Hepatocyte (in vitro differentiated cells): ENCODE data around the gene SKIDA1. TPM values are rescaled to one million over a fixed set of nuclear protein-coding genes. Genes with fewer than 3 reads are reported as not detected.

ENCODE experiments used
- DNase-seq: peaks from one replicate; pipeline ENCODE4 v3.0.0-alpha.2; 2016; ENCODE audit warnings: low spot score
- H2AFZ ChIP-seq: fragments of 200-600 bp; sonication (generic); 2 replicates; pipeline ENCODE4 v1.6.0; 2016; ENCODE audit warnings: antibody characterized with exemption, mild to moderate bottlenecking
- H3K27ac ChIP-seq: fragments of 200-600 bp; sonication (generic); 2 replicates; pipeline ENCODE4 v1.5.1; 2016; ENCODE audit warnings: mild to moderate bottlenecking
- H3K27me3 ChIP-seq: fragments of 200-600 bp; sonication (generic); 2 replicates; pipeline ENCODE4 v1.6.1; 2016
- H3K36me3 ChIP-seq: fragments of 200-600 bp; sonication (generic); replicated peaks from 2 replicates; pipeline ENCODE4 v1.5.1; 2016; ENCODE audit warnings: low read depth; ENCODE audit not compliant: insufficient read depth
- H3K4me1 ChIP-seq: fragments of 200-600 bp; sonication (generic); 2 replicates; pipeline ENCODE4 v1.5.1; 2016; ENCODE audit warnings: mild to moderate bottlenecking, moderate library complexity; ENCODE audit not compliant: insufficient read depth
- H3K4me2 ChIP-seq: fragments of 200-600 bp; sonication (generic); 2 replicates; pipeline ENCODE4 v1.6.0; 2016
- H3K4me3 ChIP-seq: fragments of 200-600 bp; sonication (generic); 2 replicates; pipeline ENCODE4 v1.5.1; 2016; ENCODE audit warnings: mild to moderate bottlenecking
- H3K79me2 ChIP-seq: fragments of 200-600 bp; sonication (generic); 2 replicates; pipeline ENCODE4 v1.6.0; 2017; ENCODE audit warnings: mild to moderate bottlenecking
- H3K9me2 ChIP-seq: fragments of 200-600 bp; sonication (generic); replicated peaks from 2 replicates; pipeline ENCODE4 v1.6.0; 2017; ENCODE audit warnings: mild to moderate bottlenecking; ENCODE audit not compliant: insufficient read depth
- H3K9me3 ChIP-seq: fragments of 200-600 bp; sonication (generic); 2 replicates; pipeline ENCODE4 v1.5.1; 2016; ENCODE audit warnings: low read depth, mild to moderate bottlenecking
- H4K20me1 ChIP-seq: fragments of 200-600 bp; sonication (generic); 2 replicates; pipeline ENCODE4 v1.6.0; 2016; ENCODE audit warnings: mild to moderate bottlenecking; ENCODE audit not compliant: insufficient read depth, poor library complexity, severe bottlenecking
- CTCF ChIP-seq: fragments of 200-600 bp; sonication (generic); IDR thresholded peaks from 2 replicates; pipeline ENCODE4 v1.5.1; 2016; ENCODE audit warnings: antibody characterized with exemption, mild to moderate bottlenecking; ENCODE audit not compliant: poor library complexity
- EZH2 ChIP-seq: fragments of 200-600 bp; sonication (generic); IDR thresholded peaks from 2 replicates; pipeline ENCODE4 v1.6.1; 2016; ENCODE audit warnings: antibody characterized with exemption, mild to moderate bottlenecking, borderline replicate concordance
- EZH2phosphoT487 ChIP-seq: fragments of 200-600 bp; sonication (generic); IDR thresholded peaks from one replicate; pipeline ENCODE4 v1.6.1; 2018; ENCODE audit warnings: antibody characterized with exemption, mild to moderate bottlenecking, low read depth, moderate library complexity; ENCODE audit not compliant: unreplicated experiment, severe bottlenecking
- WGBS: methylation state at CpG from one replicate; pipeline ENCODE4 v1.1.6; 2016; ENCODE audit warnings: low lambda C conversion rate; ENCODE audit errors: missing lambda C conversion rate; 5-methylcytosine and 5-hydroxymethylcytosine counted together
- polyA plus RNA-seq: library from polyadenylated mRNA; unstranded; fragments of >200 nt; fragmentation: Nextera tagmentation; extraction: Ambion mirVana; gene quantifications from 2 replicates; pipeline ENCODE4 v1.2.1, GENCODE V29; 2016
- total RNA-seq: library from RNA; depleted of rRNA; stranded (reverse); fragments of >200 nt; gene quantifications from 2 replicates; pipeline ENCODE4 v1.2.3, GENCODE V29; 2014

SKIDA1 gene
- total and polyA plus RNA-seq, 2 experiments from 2014 or later: 0.68 to 2.3 TPM

- no peak for DNase-seq
- Histone ChIP-seq H3K27me3 (peaks cover 32% of the 10 kb centered on the region), H3K9me3 (no peaks in the 10 kb centered on the region), H3K4me3 (no peak overlapping the region), H4K20me1 (no peaks in the 10 kb centered on the region), H3K27ac (no peak overlapping the region), H3K4me2 (peak overlapping the region; percentile 87), H3K9me2 (no peaks in the 10 kb centered on the region), H3K36me3 (no peaks in the 10 kb centered on the region), H3K79me2 (peaks cover 72% of the 10 kb centered on the region), H2AFZ (no peak overlapping the region), H3K4me1 (peaks cover 50% of the 10 kb centered on the region)
- TF ChIP-seq EZH2: no peak
- no peak for TF ChIP-seq CTCF
- WGBS: 57% methylated on average over 1 of the region's 1 CpG
These were observed 12.1 kb downstream of the SKIDA1 start for GRCh38 chr10:21513405-21513788.

DNA sequence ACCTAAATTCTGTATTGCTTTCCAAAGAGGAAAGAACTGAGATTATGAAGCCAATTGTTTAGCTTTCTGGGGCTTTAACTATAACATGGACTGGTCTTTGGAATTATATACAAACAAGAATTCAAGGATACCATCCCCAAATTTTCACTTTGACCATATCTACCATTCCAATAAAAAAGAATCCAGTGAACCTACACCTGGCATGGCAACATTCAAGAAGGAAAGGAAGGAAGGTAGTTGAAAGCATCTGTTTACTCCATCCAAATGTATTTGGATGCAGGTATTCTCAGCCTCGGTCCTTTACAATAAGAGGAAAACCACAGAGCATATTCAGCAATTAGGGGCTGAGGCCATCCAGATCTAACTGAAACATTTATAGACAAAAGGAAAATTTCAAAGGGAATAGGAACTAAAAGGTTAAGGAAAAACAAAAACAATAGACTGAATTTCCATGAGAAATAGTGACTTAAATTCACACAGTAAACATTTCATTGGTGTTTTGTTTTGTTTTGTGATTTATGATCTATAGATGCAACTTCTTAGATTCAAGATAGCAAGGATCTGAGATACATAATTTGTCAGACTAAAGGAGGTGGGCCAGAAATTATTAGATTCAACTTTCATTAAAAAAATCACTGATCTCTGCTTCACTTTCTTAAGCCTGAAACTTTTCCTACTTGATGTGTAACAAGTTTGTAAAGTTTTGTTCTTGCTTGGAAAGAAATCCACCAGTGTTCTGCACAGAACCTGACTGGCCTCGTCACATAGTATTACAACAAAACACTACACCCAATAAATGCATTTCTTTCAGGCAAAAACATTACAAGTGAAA, 12.7 kb downstream of the SKIDA1 start:
- H3K79me2 ChIP-seq: peaks cover 69% of the 10 kb centered on the region
- WGBS: 65% methylated on average over 2 of the region's 2 CpGs

GRCh38 chr10:21511946-21512572, 13.4 kb downstream of the SKIDA1 start:
- Histone ChIP-seq H4K20me1 (no peaks in the 10 kb centered on the region), H3K9me2 (no peaks in the 10 kb centered on the region), H3K36me3 (no peaks in the 10 kb centered on the region), H3K27ac (peak overlapping the region; percentile 72), H2AFZ (peak overlapping the region; percentile 43), H3K4me2 (peak overlapping the region; percentile 87), H3K4me1 (peaks cover 50% of the 10 kb centered on the region), H3K79me2 (peaks cover 64% of the 10 kb centered on the region), H3K27me3 (peaks cover 33% of the 10 kb centered on the region), H3K4me3 (no peak overlapping the region), H3K9me3 (no peaks in the 10 kb centered on the region)
- no peak for DNase-seq
- TF ChIP-seq EZH2 (no peak), EZH2phosphoT487 (no peak), CTCF (no peak)
- 65% methylated on average over 3 of the region's 3 CpGs for WGBS

More for the DNA sequence above, 12.7 kb downstream of the SKIDA1 start:
- Histone ChIP-seq H3K27ac (peak overlapping the region; percentile 72), H2AFZ (no peak overlapping the region), H3K4me3 (no peak overlapping the region), H3K27me3 (peaks cover 27% of the 10 kb centered on the region), H3K36me3 (no peaks in the 10 kb centered on the region), H4K20me1 (no peaks in the 10 kb centered on the region), H3K4me2 (peak overlapping the region; percentile 87), H3K9me3 (no peaks in the 10 kb centered on the region), H3K9me2 (no peaks in the 10 kb centered on the region), H3K4me1 (peaks cover 50% of the 10 kb centered on the region)
- DNase-seq: no peak
- TF ChIP-seq CTCF: no peak
- no peak for TF ChIP-seq EZH2phosphoT487
- TF ChIP-seq EZH2: no peak
